ENCODE results near the gene PAMR1. TPM values are rescaled to one million over a fixed set of nuclear protein-coding genes. Genes with fewer than 3 reads are reported as not detected.

PAMR1 gene
- total RNA-seq, 1 donor: 49.9 TPM

DNA sequence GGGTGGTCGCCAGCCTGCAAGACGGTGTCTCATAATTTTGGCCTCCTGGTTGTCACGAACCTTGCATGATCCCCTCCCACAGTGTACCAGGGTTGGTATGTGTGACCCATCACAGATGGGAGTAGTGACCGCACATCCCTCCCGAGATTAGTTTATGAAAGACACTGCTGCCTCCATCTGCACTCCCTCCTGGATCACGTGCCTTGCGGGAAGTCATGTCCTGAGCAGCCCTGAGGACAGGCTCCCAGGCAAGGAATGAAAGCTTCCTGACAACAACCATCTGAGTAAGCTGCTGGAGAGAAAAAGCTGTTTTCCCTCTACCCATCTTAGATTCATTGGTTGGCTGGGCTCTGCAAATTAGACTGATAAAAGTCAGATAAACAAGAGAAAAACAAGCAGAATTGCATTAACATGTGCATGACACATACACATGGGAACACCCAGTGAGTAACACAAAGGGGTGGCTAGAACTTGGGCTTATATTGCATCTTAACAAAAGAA is 14.4 kb upstream of the PAMR1 start:
- Histone ChIP-seq H2AFZ (ENCODE audit: low read length) (peak overlapping the region; percentile 20), H4K20me1 (ENCODE audit: insufficient read depth, low read length) (no peaks in the 10 kb centered on the region), H3K36me3 (ENCODE audit: insufficient read depth, low read length) (no peaks in the 10 kb centered on the region), H3K4me1 (ENCODE audit: insufficient read depth, low read length) (peaks cover 39% of the 10 kb centered on the region), H3K27me3 (ENCODE audit: insufficient read depth, low read length) (no peaks in the 10 kb centered on the region), H3K4me3 (ENCODE audit: insufficient read depth, low read length) (no peak overlapping the region), H3K79me2 (ENCODE audit: insufficient read depth, low read length) (no peaks in the 10 kb centered on the region), H3K27ac (ENCODE audit: low read depth, low read length) (peak overlapping the region; percentile 69), H3K4me2 (ENCODE audit: insufficient read depth, low read length) (peak overlapping the region; percentile 10), H3K9me3 (ENCODE audit: low read depth, low read length) (no peaks in the 10 kb centered on the region)
- TF ChIP-seq, protein P1, sequence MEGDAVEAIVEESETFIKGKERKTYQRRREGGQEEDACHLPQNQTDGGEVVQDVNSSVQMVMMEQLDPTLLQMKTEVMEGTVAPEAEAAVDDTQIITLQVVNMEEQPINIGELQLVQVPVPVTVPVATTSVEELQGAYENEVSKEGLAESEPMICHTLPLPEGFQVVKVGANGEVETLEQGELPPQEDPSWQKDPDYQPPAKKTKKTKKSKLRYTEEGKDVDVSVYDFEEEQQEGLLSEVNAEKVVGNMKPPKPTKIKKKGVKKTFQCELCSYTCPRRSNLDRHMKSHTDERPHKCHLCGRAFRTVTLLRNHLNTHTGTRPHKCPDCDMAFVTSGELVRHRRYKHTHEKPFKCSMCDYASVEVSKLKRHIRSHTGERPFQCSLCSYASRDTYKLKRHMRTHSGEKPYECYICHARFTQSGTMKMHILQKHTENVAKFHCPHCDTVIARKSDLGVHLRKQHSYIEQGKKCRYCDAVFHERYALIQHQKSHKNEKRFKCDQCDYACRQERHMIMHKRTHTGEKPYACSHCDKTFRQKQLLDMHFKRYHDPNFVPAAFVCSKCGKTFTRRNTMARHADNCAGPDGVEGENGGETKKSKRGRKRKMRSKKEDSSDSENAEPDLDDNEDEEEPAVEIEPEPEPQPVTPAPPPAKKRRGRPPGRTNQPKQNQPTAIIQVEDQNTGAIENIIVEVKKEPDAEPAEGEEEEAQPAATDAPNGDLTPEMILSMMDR (IDR thresholded peaks at IDR 0.05; ENCODE audit: extremely low read depth, low read depth, low read length): no peak
- no peak for DNase-seq (ENCODE audit: insufficient read length, low spot score, missing footprints)

DNA sequence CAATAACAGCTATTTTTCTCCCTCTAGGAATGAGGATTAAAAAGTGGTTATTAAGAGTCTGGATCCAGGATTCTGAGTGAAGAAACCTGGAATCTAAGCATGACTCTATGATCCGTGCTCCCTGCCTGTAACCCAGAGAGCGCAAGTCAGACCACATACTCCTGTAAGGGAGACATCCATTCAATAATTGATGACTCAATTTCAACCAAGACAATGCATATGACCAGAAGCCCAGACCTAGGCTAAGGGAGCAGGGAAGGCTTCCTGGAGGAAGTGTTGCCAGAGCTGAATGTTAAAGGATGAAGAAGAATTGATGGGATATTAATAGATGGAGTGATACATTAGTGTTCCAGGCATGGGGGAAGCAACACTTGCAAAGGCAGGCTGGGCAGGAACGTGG is 13.8 kb upstream of the PAMR1 start:
- no peak for DNase-seq (ENCODE audit: insufficient read length, low spot score, missing footprints)
- H3K4me1 ChIP-seq (ENCODE audit: insufficient read depth, low read length): peaks cover 39% of the 10 kb centered on the region
- no peaks in the 10 kb centered on the region for H4K20me1 ChIP-seq (ENCODE audit: insufficient read depth, low read length)
- H3K27me3 ChIP-seq (ENCODE audit: insufficient read depth, low read length): no peaks in the 10 kb centered on the region
- peak overlapping the region; percentile 10 for H3K4me2 ChIP-seq (ENCODE audit: insufficient read depth, low read length)
- H3K27ac ChIP-seq (ENCODE audit: low read depth, low read length): peak overlapping the region; percentile 69
- no peak overlapping the region for H2AFZ ChIP-seq (ENCODE audit: low read length)
- H3K4me3 ChIP-seq (ENCODE audit: insufficient read depth, low read length): no peak overlapping the region
- TF ChIP-seq, protein P1 (IDR thresholded peaks at IDR 0.05; ENCODE audit: extremely low read depth, low read depth, low read length): no peak
- no peaks in the 10 kb centered on the region for H3K9me3 ChIP-seq (ENCODE audit: low read depth, low read length)
- H3K36me3 ChIP-seq (ENCODE audit: insufficient read depth, low read length): no peaks in the 10 kb centered on the region
- H3K79me2 ChIP-seq (ENCODE audit: insufficient read depth, low read length): no peaks in the 10 kb centered on the region

- Histone ChIP-seq H3K4me3 (ENCODE audit: insufficient read depth, low read length) (no peak overlapping the region), H3K4me1 (ENCODE audit: insufficient read depth, low read length) (peaks cover 27% of the 10 kb centered on the region), H3K36me3 (ENCODE audit: insufficient read depth, low read length) (no peaks in the 10 kb centered on the region), H2AFZ (ENCODE audit: low read length) (no peak overlapping the region), H3K79me2 (ENCODE audit: insufficient read depth, low read length) (no peaks in the 10 kb centered on the region), H3K4me2 (ENCODE audit: insufficient read depth, low read length) (no peak overlapping the region), H3K9me3 (ENCODE audit: low read depth, low read length) (no peaks in the 10 kb centered on the region), H3K27ac (ENCODE audit: low read depth, low read length) (no peak overlapping the region), H3K27me3 (ENCODE audit: insufficient read depth, low read length) (no peaks in the 10 kb centered on the region), H4K20me1 (ENCODE audit: insufficient read depth, low read length) (no peaks in the 10 kb centered on the region)
- TF ChIP-seq, protein P1 (IDR thresholded peaks at IDR 0.05; ENCODE audit: extremely low read depth, low read depth, low read length): no peak
- DNase-seq (ENCODE audit: insufficient read length, low spot score, missing footprints): no peak
Measured at GRCh38 chr11:35536470-35536869, 11.1 kb upstream of the PAMR1 start.

- TF ChIP-seq, protein P1 (IDR thresholded peaks at IDR 0.05; ENCODE audit: extremely low read depth, low read depth, low read length): no peak
- H3K27ac ChIP-seq (ENCODE audit: low read depth, low read length): peak overlapping the region; percentile 71
- no peak for DNase-seq (ENCODE audit: insufficient read length, low spot score, missing footprints)
- no peak overlapping the region for H3K4me3 ChIP-seq (ENCODE audit: insufficient read depth, low read length)
- H4K20me1 ChIP-seq (ENCODE audit: insufficient read depth, low read length): no peaks in the 10 kb centered on the region
- H3K4me2 ChIP-seq (ENCODE audit: insufficient read depth, low read length): no peak overlapping the region
- no peaks in the 10 kb centered on the region for H3K36me3 ChIP-seq (ENCODE audit: insufficient read depth, low read length)
- no peaks in the 10 kb centered on the region for H3K27me3 ChIP-seq (ENCODE audit: insufficient read depth, low read length)
- H3K9me3 ChIP-seq (ENCODE audit: low read depth, low read length): no peaks in the 10 kb centered on the region
- peaks cover 25% of the 10 kb centered on the region for H3K4me1 ChIP-seq (ENCODE audit: insufficient read depth, low read length)
- no peaks in the 10 kb centered on the region for H3K79me2 ChIP-seq (ENCODE audit: insufficient read depth, low read length)
- H2AFZ ChIP-seq (ENCODE audit: low read length): no peak overlapping the region
Measured at GRCh38 chr11:35531246-35531645, 5.8 kb upstream of the PAMR1 start.
